Transverse colon (tissue), 4 donors: Measurements from ENCODE around the gene ALPI. TPM values are rescaled to one million over a fixed set of nuclear protein-coding genes. Genes with fewer than 3 reads are reported as not detected.
"Not testable (repeated sequence)": the region's sequence is repeated elsewhere in the genome, so short reads cannot be mapped to it uniquely, and the experiment has no call there.

ENCODE experiments used
- DNase-seq: peaks from one replicate; pipeline ENCODE4 v3.0.0-alpha.2; 2019
- H3K27ac ChIP-seq, 4 donors: fragments of 200-600 bp; sonication (generic); 2 replicates each; pipeline ENCODE4 v1.5.1; 2016 to 2018; ENCODE audit warnings: inconsistent platforms in 4 of 4
- H3K27me3 ChIP-seq: fragments of 200-600 bp; sonication (generic); 2 replicates; pipeline ENCODE4 v1.5.1; 2017; ENCODE audit warnings: inconsistent platforms
- H3K36me3 ChIP-seq, 4 donors: fragments of 200-600 bp; sonication (generic); 2 replicates each; pipeline ENCODE4 v1.5.1; 2017 to 2019; ENCODE audit warnings: inconsistent platforms in 4 of 4
- H3K4me1 ChIP-seq, 4 donors: fragments of 200-600 bp; sonication (generic); 2 replicates each; pipeline ENCODE4 v1.5.1; 2017 to 2020; ENCODE audit warnings: inconsistent platforms in 4 of 4
- H3K4me3 ChIP-seq, 4 donors: fragments of 200-600 bp; sonication (generic); 1 replicate in 1 of 4; 2 replicates in 3 of 4; pipeline versions ENCODE4 v1.5.1 to v1.6.1; 2017 to 2019; ENCODE audit warnings: inconsistent platforms in 4 of 4
- H3K9me3 ChIP-seq, 2 donors: fragments of 200-600 bp; sonication (generic); 2 replicates each; pipeline ENCODE4 v1.5.1; 2017 to 2019; ENCODE audit warnings: inconsistent platforms in 2 of 2
- CTCF ChIP-seq, 5 experiments: fragments of 200-600 bp in 3 of 5; fragments of 450-650 bp in 2 of 5; sonication (generic) in 3 of 5; IDR thresholded peaks; 1 replicate in 2 of 5; 2 replicates in 3 of 5; pipeline ENCODE4 v1.5.1; 2016 to 2017; ENCODE audit warnings: antibody characterized with exemption in 5 of 5, inconsistent platforms in 3 of 5, mild to moderate bottlenecking in 2 of 5, moderate library complexity in 1 of 5
- EP300 ChIP-seq: sonication (generic); formaldehyde crosslinking; IDR thresholded peaks from one replicate; pipeline ENCODE4 v1.6.1; 2017; ENCODE audit warnings: antibody characterized with exemption, low read depth
- POLR2A ChIP-seq: fragments of 450-650 bp; IDR thresholded peaks from one replicate; pipeline ENCODE4 v1.6.1; 2016; ENCODE audit warnings: antibody characterized with exemption, mild to moderate bottlenecking, moderate library complexity
- POLR2AphosphoS5 ChIP-seq, 3 donors: sonication (generic); formaldehyde crosslinking; IDR thresholded peaks; one replicate each; pipeline ENCODE4 v1.6.1; 2016; ENCODE audit warnings: antibody characterized with exemption in 3 of 3
- WGBS, 2 donors: methylation state at CpG; one replicate each; pipeline ENCODE4 v1.1.5; 2018; ENCODE audit warnings: low coverage in 1 of 2; 5-methylcytosine and 5-hydroxymethylcytosine counted together
- in situ Hi-C, 4 donors: fragments of 200-750 bp; cut with MboI; loops; one replicate each; pipeline versions ENCODE4 v1.15.0 to v1.15.1; 2017; ENCODE audit warnings: low sequenced_read_pairs in 3 of 4, low pct_ligation_motif_present in 1 of 4, low pct_unique_long_range_greater_than_20kb in 1 of 4
- intact Hi-C: fragments of 100-400 bp; cut with DNase I; formaldehyde crosslinking; loops from one replicate; pipeline ENCODE4 v1.15.1; 2023; ENCODE audit warnings: low total_unique reads
- total RNA-seq, 4 donors: library from RNA; depleted of rRNA; stranded (reverse); fragments of >200 nt; gene quantifications; one replicate each; pipeline ENCODE4 v1.1.0, GENCODE V29; 2016

ALPI gene
- total RNA-seq, 4 donors from 2014 or later, result 4.2 to 50.9 (median 25.9) TPM

GRCh38 chr2:232447638-232448303 lies 8.2 kb upstream of the ALPI start:
- H3K4me1 ChIP-seq, result no peaks in the 10 kb centered on the region
- 75% methylated on average over 18 of the region's 18 CpGs; no CpG with 5 or more reads in 1 of the 2 donors for WGBS, 2 donors
- no peak overlapping the region for H3K27ac ChIP-seq
- no peak overlapping the region for H3K4me3 ChIP-seq
- H3K27me3 ChIP-seq, result no peaks in the 10 kb centered on the region
- H3K36me3 ChIP-seq, result no peaks in the 10 kb centered on the region
- TF ChIP-seq CTCF (IDR thresholded peaks at IDR 0.05) (no peak), EP300 (no peak), POLR2AphosphoS5 (IDR thresholded peaks at IDR 0.05) (no peak), POLR2A (no peak)
- intact Hi-C loops, result no loop called here
- in situ Hi-C loops, result loop anchor here in 1 of 4 donors (25.0 kb wide), 1 partner anchor 535 kb away; no protein-coding TSS in a partner anchor
- DNase-seq, result no peak
- H3K9me3 ChIP-seq, result no peaks in the 10 kb centered on the region

- intact Hi-C loops, result no loop called here
- TF ChIP-seq EP300 (no peak), CTCF (IDR thresholded peaks at IDR 0.05) (no peak), POLR2AphosphoS5 (IDR thresholded peaks at IDR 0.05) (no peak), POLR2A (no peak)
- in situ Hi-C loops, result loop anchor here in 1 of 4 donors (25.0 kb wide), 1 partner anchor 536 kb away; no protein-coding TSS in a partner anchor
- Histone ChIP-seq H3K9me3 (no peaks in the 10 kb centered on the region), H3K36me3 (no peaks in the 10 kb centered on the region), H3K27ac (no peak overlapping the region), H3K27me3 (no peaks in the 10 kb centered on the region), H3K4me3 (no peak overlapping the region), H3K4me1 (no peaks in the 10 kb centered on the region)
- no peak for DNase-seq
- WGBS, 2 donors, result 80 to 85% methylated on average over 3 to 8 of the region's 10 CpGs
Measured at GRCh38 chr2:232448304-232448690, 7.7 kb upstream of the ALPI start.

- Histone ChIP-seq H3K27ac (no peak overlapping the region), H3K27me3 (no peaks in the 10 kb centered on the region), H3K9me3 (no peaks in the 10 kb centered on the region), H3K4me3 (no peak overlapping the region), H3K36me3 (no peaks in the 10 kb centered on the region), H3K4me1 (no peaks in the 10 kb centered on the region)
- in situ Hi-C loops, result loop anchor here in 1 of 4 donors (25.0 kb wide), 1 partner anchor 538 kb away; no protein-coding TSS in a partner anchor
- intact Hi-C loops, result no loop called here
- no peak for DNase-seq
- TF ChIP-seq CTCF (IDR thresholded peaks at IDR 0.05) (no peak), EP300 (no peak), POLR2A (no peak), POLR2AphosphoS5 (IDR thresholded peaks at IDR 0.05) (no peak)
- WGBS, 2 donors, result 67 to 80% methylated on average over 3 to 12 of the region's 12 CpGs
Measured at GRCh38 chr2:232449964-232450363, 6.0 kb upstream of the ALPI start.

GRCh38 chr2:232451645-232452044 lies 4.3 kb upstream of the ALPI start:
- peaks cover 0 to 12% (median 9%) of the 10 kb centered on the region in 4 donors for H3K4me1 ChIP-seq
- H3K9me3 ChIP-seq, in situ Hi-C loops, intact Hi-C loops, H3K4me3 ChIP-seq, H3K27ac ChIP-seq, H3K27me3 ChIP-seq, DNase-seq, H3K36me3 ChIP-seq: not testable (repeated sequence)
- 90% methylated on average over 3 of the region's 3 CpGs; no CpG with 5 or more reads in 1 of the 2 donors for WGBS, 2 donors
